CD4-positive, CD25-positive, alpha-beta regulatory T cell (primary cell): ENCODE data around the gene APBB2. TPM values are rescaled to one million over a fixed set of nuclear protein-coding genes. Genes with fewer than 3 reads are reported as not detected.

Experiments
- ATAC-seq, 2 donors: fragments of 150-1000 bp; cut with Tn5 transposase; one replicate each; pipeline ENCODE4 v1.10.0; 2021; ENCODE audit warnings: low read depth in 2 of 2, moderate number of reproducible peaks in 2 of 2, moderate library complexity in 1 of 2
- DNase-seq, 3 donors: peaks; one replicate each; pipeline versions ENCODE4 v3.0.0 to v3.0.0-alpha.2; 2012 to 2022; ENCODE audit warnings: mixed read lengths in 1 of 3
- H3K27ac ChIP-seq: one replicate; pipeline ENCODE4 v1.7.0; 2013; ENCODE audit warnings: mild to moderate bottlenecking, low read length; ENCODE audit not compliant: insufficient read depth, poor library complexity, severe bottlenecking
- H3K27me3 ChIP-seq: one replicate; pipeline ENCODE4 v1.7.0; 2013; ENCODE audit warnings: low read length; ENCODE audit not compliant: control insufficient read depth, insufficient read depth
- H3K36me3 ChIP-seq: one replicate; pipeline ENCODE4 v1.7.0; 2013; ENCODE audit warnings: mild to moderate bottlenecking, low read length, moderate library complexity; ENCODE audit not compliant: control insufficient read depth, insufficient read depth
- H3K4me1 ChIP-seq: 2 replicates; pipeline ENCODE4 v1.7.0; 2013; ENCODE audit warnings: mild to moderate bottlenecking, low read length; ENCODE audit not compliant: insufficient read depth, control insufficient read depth, poor library complexity, severe bottlenecking
- H3K4me3 ChIP-seq: one replicate; pipeline ENCODE4 v1.7.0; 2013; ENCODE audit warnings: low read depth, mild to moderate bottlenecking, low read length, moderate library complexity
- H3K9me3 ChIP-seq, 2 experiments: 1 replicate in 1 of 2; 2 replicates in 1 of 2; pipeline ENCODE4 v1.7.0; 2013; ENCODE audit warnings: low read length in 2 of 2, mild to moderate bottlenecking in 1 of 2, moderate library complexity in 1 of 2; ENCODE audit not compliant: control insufficient read depth in 2 of 2
- H3K27ac Mint-ChIP-seq, 3 donors: one replicate each; pipeline ENCODE4 v1.8.0; 2020 to 2022; ENCODE audit warnings: mild to moderate bottlenecking in 3 of 3, mixed read lengths in 3 of 3, moderate library complexity in 2 of 3
- H3K27me3 Mint-ChIP-seq: one replicate; pipeline ENCODE4 v1.8.0; 2022; ENCODE audit warnings: mild to moderate bottlenecking, mixed read lengths
- H3K36me3 Mint-ChIP-seq: one replicate; pipeline ENCODE4 v1.8.0; 2020; ENCODE audit warnings: mixed read lengths
- H3K4me1 Mint-ChIP-seq, 4 donors: one replicate each; pipeline ENCODE4 v1.8.0; 2020 to 2022; ENCODE audit warnings: mixed read lengths in 4 of 4, mild to moderate bottlenecking in 1 of 4
- H3K4me3 Mint-ChIP-seq, 4 donors: one replicate each; pipeline ENCODE4 v1.8.0; 2020 to 2022; ENCODE audit warnings: mild to moderate bottlenecking in 4 of 4, mixed read lengths in 4 of 4, moderate library complexity in 3 of 4
- H3K9me3 Mint-ChIP-seq, 7 donors: one replicate each; pipeline ENCODE4 v1.8.0; 2020 to 2022; ENCODE audit warnings: mixed read lengths in 7 of 7, mild to moderate bottlenecking in 3 of 7, moderate library complexity in 2 of 7
- polyA plus RNA-seq, 4 donors: library from polyadenylated mRNA; unstranded; fragments of 300-500 nt; fragmentation: Illumina TruSeq; gene quantifications; one replicate each; pipeline ENCODE4 v1.2.3, GENCODE V29; 2021
- total RNA-seq: library from RNA; stranded (reverse); gene quantifications from one replicate; pipeline ENCODE4 v1.2.3, GENCODE V29; 2022

Gene APBB2
- total and polyA plus RNA-seq, 5 donors from 2014 or later: not detected

GRCh38 chr4:40840985-40841571 lies 373.3 kb downstream of the APBB2 start:
- H3K36me3 ChIP-seq: no peaks in the 10 kb centered on the region
- H3K27ac Mint-ChIP-seq: no peak overlapping the region
- H3K4me3 Mint-ChIP-seq: no peak overlapping the region
- H3K27me3 ChIP-seq: no peaks in the 10 kb centered on the region
- H3K27me3 Mint-ChIP-seq: peaks cover 6% of the 10 kb centered on the region
- H3K27ac ChIP-seq: no peak overlapping the region
- no peak overlapping the region for H3K4me3 ChIP-seq
- H3K4me1 Mint-ChIP-seq: no peaks in the 10 kb centered on the region
- peak; percentile 69 to 71 for ATAC-seq
- no peaks in the 10 kb centered on the region for H3K9me3 Mint-ChIP-seq
- H3K9me3 ChIP-seq: no peaks in the 10 kb centered on the region
- H3K4me1 ChIP-seq: no peaks in the 10 kb centered on the region
- no peaks in the 10 kb centered on the region for H3K36me3 Mint-ChIP-seq
- DNase-seq: peak; percentile 17 to 79 (median 29)

DNA sequence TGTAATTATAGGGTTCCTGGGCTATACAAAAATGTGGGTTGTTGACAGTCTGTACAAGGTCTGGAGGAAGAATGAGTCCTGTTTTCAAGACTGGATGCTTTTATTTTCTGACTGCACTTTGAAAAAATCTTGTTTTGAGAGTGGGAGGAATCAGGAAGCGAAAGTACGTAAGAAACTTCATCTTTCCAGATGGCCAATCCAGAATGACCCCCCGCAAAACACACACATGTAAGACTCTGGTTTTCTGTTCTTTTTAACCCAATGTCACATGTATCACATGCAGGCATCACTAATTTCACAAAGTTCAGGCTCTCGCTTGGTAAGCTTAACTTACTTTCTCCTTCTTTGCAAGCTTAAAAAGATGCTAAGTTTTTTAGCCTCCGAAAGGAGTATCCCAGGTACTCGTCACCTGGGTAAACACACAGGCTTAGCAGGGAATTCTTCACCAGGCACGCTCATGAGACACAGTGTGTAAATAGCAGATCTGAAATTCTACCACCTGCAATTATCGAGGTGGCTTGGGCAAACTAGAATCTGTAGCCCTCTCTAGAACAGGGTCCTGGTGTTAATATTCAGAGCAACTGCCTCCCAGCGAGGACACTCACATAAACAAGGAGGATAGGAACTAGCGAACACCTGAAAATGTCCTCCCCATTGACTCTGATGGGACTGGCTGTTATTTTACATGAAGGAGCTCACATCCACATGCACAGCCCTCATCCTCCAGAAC lies 373.9 kb downstream of the APBB2 start:
- Mint-ChIP-seq H3K4me1 (no peaks in the 10 kb centered on the region), H3K9me3 (no peaks in the 10 kb centered on the region), H3K36me3 (no peaks in the 10 kb centered on the region), H3K27me3 (peaks cover 6% of the 10 kb centered on the region), H3K4me3 (no peak overlapping the region), H3K27ac (no peak overlapping the region)
- H3K27ac ChIP-seq: no peak overlapping the region
- no peaks in the 10 kb centered on the region for H3K4me1 ChIP-seq
- H3K27me3 ChIP-seq: no peaks in the 10 kb centered on the region
- ATAC-seq (no peak), DNase-seq (no peak)
- no peaks in the 10 kb centered on the region for H3K36me3 ChIP-seq
- H3K9me3 ChIP-seq: no peaks in the 10 kb centered on the region
- no peak overlapping the region for H3K4me3 ChIP-seq

GRCh38 chr4:40838742-40839141 lies 375.6 kb downstream of the APBB2 start:
- Histone ChIP-seq H3K27me3 (no peaks in the 10 kb centered on the region), H3K9me3 (no peaks in the 10 kb centered on the region), H3K4me1 (no peaks in the 10 kb centered on the region), H3K4me3 (no peak overlapping the region), H3K27ac (no peak overlapping the region), H3K36me3 (no peaks in the 10 kb centered on the region)
- Mint-ChIP-seq H3K27me3 (peaks cover 6% of the 10 kb centered on the region), H3K9me3 (no peaks in the 10 kb centered on the region), H3K27ac (no peak overlapping the region), H3K4me1 (no peaks in the 10 kb centered on the region), H3K4me3 (no peak overlapping the region), H3K36me3 (no peaks in the 10 kb centered on the region)
- ATAC-seq (no peak), DNase-seq (no peak)

DNA sequence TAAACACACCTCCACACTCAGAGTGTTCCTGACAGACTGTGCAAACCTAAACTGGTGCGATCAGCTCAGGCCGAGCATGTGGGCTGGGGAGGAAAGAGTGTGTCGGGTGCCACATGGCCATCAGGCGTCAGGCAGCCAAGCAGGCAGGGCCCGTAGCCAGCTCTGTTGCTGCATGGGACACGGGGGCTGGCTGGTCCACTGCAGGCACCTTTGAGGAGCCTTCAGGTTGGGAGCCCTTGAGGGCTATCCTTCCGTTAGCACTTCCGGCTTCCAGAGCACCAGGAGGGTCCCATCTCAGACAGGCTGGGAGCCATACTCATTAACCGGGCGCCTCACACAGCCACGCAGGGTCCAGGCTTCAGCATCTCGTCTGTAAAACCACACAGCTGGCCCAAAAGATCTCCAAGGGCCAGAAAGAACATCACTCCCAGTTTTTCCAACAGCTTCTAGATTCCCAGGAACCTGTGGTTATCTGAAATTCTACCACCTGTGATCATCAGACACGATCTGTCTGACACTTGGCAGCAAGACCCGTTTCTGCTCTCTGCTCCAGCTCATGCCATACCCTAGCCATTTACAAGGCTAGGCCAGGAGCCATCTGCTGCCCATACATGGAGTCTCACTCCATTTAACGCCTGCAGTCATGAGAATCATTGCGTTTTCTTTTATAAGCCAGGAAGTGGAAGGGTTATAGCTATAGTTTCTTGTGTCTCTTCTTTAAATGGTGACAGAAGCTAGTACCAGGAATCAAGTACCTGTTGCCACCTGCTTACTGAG lies 377.1 kb downstream of the APBB2 start:
- Histone ChIP-seq H3K9me3 (no peaks in the 10 kb centered on the region), H3K27me3 (no peaks in the 10 kb centered on the region), H3K36me3 (no peaks in the 10 kb centered on the region), H3K4me3 (no peak overlapping the region), H3K4me1 (no peaks in the 10 kb centered on the region), H3K27ac (no peak overlapping the region)
- Mint-ChIP-seq H3K27ac (no peak overlapping the region), H3K27me3 (peaks cover 6% of the 10 kb centered on the region), H3K9me3 (no peaks in the 10 kb centered on the region), H3K4me1 (no peaks in the 10 kb centered on the region), H3K4me3 (no peak overlapping the region), H3K36me3 (no peaks in the 10 kb centered on the region)
- ATAC-seq: no peak
- DNase-seq: no peak

- DNase-seq (no peak), ATAC-seq (no peak)
- no peaks in the 10 kb centered on the region for H3K4me1 ChIP-seq
- Mint-ChIP-seq H3K4me1 (no peaks in the 10 kb centered on the region), H3K9me3 (peaks cover 0 to 2% (median 0%) of the 10 kb centered on the region in 7 donors), H3K27me3 (no peaks in the 10 kb centered on the region), H3K27ac (no peak overlapping the region), H3K4me3 (no peak overlapping the region), H3K36me3 (no peaks in the 10 kb centered on the region)
- H3K27ac ChIP-seq: no peak overlapping the region
- H3K27me3 ChIP-seq: no peaks in the 10 kb centered on the region
- H3K9me3 ChIP-seq: no peaks in the 10 kb centered on the region
- no peaks in the 10 kb centered on the region for H3K36me3 ChIP-seq
- H3K4me3 ChIP-seq: no peak overlapping the region
These were observed 381.1 kb downstream of the APBB2 start for GRCh38 chr4:40833212-40833611.

DNA sequence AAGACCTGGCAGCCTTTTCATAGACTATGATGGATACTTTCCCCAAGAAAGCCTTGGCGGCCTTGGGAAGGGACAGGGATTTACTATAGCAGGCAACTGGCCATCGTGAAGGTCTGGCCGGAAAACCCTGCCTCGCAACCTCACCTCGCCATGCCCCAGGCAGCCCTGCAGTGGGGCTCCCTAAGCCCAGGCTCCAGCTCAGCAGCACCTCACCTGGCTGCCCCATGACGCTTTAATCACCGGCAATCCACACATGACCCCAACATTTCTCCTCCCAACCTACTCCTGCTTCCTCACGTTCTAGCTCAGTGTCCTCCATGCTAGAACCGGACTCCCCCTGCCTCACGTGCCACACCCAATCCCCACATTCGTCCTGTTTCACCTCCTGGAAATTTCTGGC lies 382.2 kb downstream of the APBB2 start:
- peaks cover 5% of the 10 kb centered on the region for H3K27me3 Mint-ChIP-seq
- H3K4me3 ChIP-seq: no peak overlapping the region
- H3K27ac Mint-ChIP-seq: no peak overlapping the region
- no peaks in the 10 kb centered on the region for H3K4me1 ChIP-seq
- no peak overlapping the region for H3K27ac ChIP-seq
- peaks cover 0 to 2% (median 0%) of the 10 kb centered on the region in 7 donors for H3K9me3 Mint-ChIP-seq
- no peaks in the 10 kb centered on the region for H3K4me1 Mint-ChIP-seq
- no peak overlapping the region for H3K4me3 Mint-ChIP-seq
- no peaks in the 10 kb centered on the region for H3K27me3 ChIP-seq
- DNase-seq (no peak), ATAC-seq (no peak)
- no peaks in the 10 kb centered on the region for H3K9me3 ChIP-seq
- H3K36me3 ChIP-seq: no peaks in the 10 kb centered on the region
- H3K36me3 Mint-ChIP-seq: no peaks in the 10 kb centered on the region

GRCh38 chr4:40831146-40831907 lies 383.0 kb downstream of the APBB2 start:
- H3K27ac Mint-ChIP-seq: no peak overlapping the region
- H3K27me3 Mint-ChIP-seq: peaks cover 5% of the 10 kb centered on the region
- Histone ChIP-seq H3K4me1 (no peaks in the 10 kb centered on the region), H3K9me3 (no peaks in the 10 kb centered on the region), H3K36me3 (no peaks in the 10 kb centered on the region), H3K4me3 (no peak overlapping the region), H3K27me3 (no peaks in the 10 kb centered on the region), H3K27ac (no peak overlapping the region)
- DNase-seq: no peak
- no peaks in the 10 kb centered on the region for H3K36me3 Mint-ChIP-seq
- no peak for ATAC-seq
- H3K4me3 Mint-ChIP-seq: no peak overlapping the region
- H3K4me1 Mint-ChIP-seq: no peaks in the 10 kb centered on the region
- H3K9me3 Mint-ChIP-seq: peaks cover 0 to 2% (median 0%) of the 10 kb centered on the region in 7 donors
